GM19240 (cell line): Measurements from ENCODE around the gene AGFG2.
"Not testable (repeated sequence)": the region's sequence is repeated elsewhere in the genome, so short reads cannot be mapped to it uniquely, and the experiment has no call there.

Experiments
- DNase-seq: peaks from one replicate; pipeline ENCODE4 v3.0.0; 2011; ENCODE audit warnings: low spot score; ENCODE audit not compliant: insufficient read length

Gene AGFG2

DNA sequence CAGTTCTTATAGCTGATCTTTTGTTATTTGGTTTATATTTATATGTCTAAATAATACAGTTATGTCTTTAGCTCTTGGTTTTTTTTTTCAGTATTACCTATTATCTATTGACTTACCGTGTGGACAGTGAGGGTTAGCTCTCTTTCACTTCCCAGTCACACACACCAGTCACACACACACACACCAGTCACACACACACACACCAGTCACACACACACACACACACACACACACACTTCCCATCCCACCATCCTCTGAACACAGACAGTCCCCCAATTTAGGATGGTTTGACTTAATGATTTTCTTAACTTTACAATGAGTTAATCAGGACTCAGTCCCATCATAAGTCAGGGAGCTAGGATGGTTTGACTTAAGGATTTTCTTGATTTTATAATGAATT, 18.9 kb upstream of the AGFG2 start:
- DNase-seq = no peak

DNA sequence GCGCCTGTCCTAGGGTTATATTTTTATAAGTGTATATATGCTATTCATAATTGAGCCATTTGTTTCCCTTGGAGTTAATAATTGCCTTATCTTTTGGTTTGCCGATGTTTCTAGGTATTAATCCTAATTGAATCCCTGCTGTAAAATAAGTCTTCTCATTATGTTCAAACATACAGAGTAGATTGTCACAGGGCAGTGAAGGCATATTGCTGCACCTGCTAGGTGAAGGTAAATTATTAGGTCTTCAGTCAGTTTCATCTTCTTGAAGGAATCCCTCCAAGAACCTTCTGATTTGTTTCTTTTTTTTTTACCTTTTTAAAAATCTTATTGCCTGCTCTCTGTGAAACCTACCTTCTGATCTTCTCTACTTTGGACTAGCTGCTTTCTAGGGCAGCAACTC, 17.9 kb upstream of the AGFG2 start:
- DNase-seq = no peak

DNA sequence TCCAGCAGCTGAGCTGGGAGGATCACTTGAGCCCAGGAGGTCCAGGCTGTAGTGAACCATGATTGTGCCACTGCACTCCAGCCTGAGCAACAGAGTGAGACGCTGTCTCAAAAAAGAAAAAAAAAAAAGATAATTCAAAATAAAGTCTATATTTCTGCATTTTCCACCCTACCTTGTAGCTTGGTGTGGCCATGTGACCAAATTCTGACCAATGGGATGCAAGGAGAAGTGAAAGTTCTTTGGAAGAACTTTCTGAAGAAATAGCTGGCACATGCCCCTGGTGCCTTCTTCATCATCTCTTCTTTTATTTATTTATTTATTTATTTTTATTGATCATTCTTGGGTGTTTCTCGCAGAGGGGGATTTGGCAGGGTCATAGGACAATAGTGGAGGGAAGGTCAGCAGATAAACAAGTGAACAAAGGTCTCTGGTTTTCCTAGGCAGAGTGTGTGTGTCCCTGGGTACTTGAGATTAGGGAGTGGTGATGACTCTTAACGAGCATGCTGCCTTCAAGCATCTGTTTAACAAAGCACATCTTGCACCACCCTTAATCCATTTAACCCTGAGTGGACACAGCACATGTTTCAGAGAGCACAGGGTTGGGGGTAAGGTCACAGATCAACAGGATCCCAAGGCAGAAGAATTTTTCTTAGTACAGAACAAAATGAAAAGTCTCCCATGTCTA, 17.0 kb upstream of the AGFG2 start:
- not testable (repeated sequence) for DNase-seq

DNA sequence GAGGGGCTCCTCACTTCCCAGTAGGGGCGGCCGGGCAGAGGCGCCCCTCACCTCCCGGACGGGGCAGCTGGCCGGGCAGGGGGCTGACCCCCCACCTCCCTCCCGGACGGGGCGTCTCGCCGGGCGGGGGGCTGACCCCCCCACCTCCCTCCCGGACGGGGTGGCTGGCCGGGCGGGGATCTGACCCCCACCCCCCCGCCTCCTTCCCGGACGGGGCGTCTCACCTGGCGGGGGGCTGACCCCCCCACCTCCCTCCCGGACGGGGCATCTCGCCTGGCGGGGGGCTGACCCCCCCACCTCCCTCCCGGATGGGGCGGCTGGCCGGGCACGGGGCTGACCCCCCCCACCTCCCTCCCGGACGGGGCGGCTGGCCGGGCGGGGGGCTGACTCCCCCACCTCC, 15.8 kb upstream of the AGFG2 start:
- not testable (repeated sequence) for DNase-seq

DNA sequence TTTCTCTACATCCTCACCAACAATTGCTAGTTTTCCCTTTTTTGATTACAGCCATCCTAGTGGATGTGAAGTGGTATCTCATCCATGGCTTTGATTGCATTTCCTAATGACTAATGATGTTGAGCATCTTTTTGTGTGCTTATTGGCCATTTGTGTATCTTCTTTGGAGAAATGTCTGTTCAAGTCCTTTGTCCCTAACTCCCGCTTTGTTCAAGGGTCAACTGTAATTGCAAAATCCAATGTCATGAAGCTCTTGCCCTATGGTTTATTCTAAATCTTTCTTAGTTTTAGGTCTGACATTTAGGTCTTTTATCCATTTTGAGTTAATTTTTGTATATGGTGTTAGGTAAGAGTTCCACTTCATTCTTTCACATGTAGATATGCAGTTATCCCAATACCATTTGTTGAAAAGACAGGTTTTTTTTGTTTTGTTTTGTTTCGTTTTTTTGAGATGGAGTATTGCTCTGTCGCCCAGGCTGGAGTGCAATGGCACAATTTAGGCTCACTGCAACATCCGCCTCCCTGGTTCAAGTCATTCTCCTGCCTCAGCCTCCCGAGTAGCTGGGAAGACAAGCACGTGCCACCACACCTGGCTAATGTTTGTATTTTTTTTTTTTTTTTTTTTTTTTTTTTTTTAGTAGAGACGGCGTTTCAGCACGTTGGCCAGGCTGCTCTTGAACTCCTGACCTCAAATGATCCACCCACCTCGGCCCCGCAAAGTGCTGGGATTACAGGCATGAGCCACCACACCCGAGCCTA, 10.7 kb upstream of the AGFG2 start:
- not testable (repeated sequence) for DNase-seq

DNA sequence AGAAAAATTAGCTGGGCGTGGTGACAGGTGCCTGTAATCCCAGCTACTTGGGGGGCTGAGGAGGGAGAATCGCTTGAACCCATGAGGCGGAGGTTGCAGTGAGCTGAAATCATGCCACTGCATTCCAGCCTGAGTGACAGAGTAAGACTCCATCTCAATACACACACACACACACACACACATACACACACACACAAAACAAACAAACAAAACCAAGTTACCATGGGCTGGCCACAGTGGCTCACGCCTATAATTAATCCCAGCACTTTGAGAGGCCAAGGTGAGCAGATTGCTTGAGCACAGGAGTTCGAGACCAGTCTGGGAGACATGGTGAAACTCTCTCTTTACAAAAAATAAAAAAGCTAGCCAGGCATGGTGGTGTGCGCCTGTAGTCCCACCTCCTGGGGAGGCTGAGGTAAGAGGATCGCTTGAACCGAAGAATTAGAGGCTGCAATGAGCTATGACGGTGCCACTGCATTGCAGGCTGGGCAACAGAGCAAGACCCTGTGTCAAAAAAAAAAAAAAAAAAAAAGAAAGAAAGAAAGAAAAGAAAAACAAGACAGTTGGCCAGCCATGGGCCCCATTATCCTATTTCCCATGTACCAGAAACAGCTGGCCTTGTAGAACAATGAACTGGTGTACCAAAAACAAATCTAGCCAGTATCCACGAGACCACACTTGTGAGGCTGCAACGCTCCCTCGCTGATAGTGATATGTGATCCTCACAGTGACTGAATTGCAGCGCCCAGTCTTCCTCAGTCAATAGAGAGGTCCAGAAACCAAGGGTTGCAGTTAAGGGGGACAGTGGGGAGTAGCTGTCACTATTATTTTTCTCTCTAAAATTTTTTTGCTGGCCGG, 6.6 kb upstream of the AGFG2 start:
- no peak for DNase-seq

DNA sequence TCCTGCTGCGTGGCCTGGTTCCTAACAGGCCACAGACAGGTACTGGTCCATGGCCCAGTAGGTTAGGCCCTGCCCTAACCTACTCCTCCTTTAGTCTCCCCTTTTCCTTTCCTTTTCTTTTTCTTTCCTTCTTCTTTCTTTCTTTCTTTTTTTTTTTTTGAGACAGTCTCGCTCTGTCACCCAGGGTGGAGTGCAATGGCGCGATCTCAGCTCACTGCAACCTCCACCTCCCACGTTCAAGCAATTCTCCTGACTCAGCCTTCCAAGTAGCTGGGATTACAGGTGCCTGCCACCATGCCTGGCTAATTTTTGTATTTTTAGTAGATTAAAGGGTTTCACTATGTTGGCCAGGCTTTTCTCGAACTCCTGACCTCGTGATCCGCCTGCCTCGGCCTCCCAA, 3.0 kb upstream of the AGFG2 start:
- not testable (repeated sequence) for DNase-seq

DNA sequence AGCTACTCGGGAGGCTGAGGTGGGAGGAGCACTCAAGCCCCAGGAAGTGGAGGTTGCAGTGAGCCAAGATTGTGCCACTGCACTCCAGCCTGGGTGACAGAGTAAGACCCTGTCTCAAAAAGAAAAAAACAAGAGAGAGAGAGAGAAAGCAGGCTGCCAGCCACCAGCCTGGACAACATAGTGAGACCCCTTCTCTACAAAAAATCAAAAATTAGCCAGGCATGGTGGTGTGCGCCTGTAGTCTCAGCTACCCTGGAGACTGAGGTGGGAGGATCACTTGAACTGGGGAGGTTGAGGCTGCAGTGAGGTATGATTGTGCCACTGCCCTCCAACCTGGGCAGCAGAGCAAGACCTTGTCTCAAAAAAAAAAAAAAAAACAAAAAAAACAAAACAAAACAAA, 2.3 kb upstream of the AGFG2 start:
- not testable (repeated sequence) for DNase-seq

DNA sequence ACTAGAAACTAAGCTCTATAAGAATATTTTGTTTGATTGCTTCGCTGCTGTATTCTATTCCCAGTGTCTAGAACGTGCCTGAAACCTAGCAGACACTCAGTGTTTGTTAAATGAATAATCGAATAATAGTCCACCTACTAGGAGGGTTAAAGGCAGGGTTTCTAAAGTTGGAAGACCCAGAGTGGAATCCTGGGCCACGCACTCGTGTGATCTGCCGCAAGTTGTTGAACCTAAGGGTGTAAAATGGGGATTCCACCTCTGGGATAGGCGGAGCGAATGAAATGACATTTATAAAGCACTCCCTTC, 702 bp upstream of the AGFG2 start:
- DNase-seq = no peak

DNA sequence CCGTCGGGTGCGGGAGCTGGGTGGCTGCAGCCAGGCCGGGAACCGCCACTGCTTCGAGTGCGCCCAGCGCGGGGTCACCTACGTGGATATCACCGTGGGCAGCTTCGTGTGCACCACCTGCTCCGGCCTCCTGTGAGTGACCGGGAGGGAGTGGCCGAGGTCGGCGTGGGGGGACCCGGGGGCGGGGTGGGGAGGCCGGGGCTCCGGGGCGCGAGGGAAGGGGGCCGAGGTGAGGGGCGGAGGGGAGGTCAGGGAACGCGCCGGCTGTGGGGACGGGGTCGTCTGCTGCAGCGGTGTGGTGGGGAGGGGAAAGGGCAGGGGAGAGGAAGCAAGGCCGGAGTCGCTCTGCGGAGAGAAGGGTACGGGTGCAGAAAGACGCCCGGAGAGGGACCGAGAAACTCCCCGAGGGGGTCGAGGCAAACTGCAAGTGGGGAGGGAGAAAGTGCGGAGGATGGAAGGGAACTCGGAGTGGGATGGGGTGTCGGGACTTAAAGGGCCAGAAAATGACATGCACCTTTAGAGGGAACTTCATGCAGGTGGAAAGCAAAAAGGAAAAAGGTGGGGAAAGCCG, 518 bp downstream of the AGFG2 start:
- DNase-seq = no peak

DNA sequence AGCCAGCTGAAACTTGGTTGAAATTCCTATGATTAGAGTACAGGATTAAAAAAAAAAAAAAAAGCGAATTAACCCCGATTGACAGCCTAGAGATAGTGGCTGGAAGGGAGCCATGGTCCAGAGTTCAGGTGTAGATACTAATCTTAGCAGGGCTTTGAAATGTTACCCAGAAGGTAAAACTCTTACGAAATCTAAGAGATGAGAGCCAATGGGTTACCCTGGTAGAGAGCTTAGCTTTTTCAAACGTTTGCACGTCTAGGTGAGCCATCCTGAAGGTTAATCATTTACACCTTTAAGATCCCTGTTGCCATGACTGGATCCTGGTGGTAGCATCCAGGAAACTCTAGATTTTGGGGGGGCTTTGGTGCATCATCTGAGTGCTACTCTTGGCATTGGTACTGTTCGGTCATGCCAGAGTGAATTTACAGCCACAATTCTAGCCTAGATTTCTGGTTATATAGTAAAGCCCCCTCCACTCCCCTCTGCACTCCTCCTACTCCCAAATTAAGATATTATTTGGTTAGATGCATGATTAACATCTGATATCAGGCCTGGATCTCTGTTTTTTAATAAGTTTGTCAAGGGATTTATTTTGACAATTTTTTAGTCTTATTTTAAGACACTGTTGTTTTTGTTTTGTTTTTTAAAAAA, 1.2 kb downstream of the AGFG2 start:
- no peak for DNase-seq

DNA sequence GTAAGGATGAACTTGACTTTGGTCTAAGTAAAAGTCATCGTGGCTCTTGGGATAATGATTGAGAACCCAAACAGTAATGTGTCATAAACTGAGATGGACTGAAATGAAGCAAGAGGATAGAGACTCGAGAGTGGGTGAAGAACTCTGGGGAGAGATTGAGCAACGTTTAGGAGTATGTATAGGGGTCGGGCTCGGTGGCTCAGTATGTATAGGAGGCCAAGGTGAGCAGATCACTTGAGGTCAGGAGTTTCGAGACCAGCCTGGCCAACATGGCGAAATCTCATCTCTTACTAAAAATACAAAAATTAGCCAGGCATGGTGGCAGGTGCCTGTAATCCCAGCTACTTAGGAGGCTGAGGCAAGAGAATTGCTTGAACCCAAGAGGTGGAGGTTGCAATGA, 2.3 kb downstream of the AGFG2 start:
- DNase-seq = not testable (repeated sequence)

DNA sequence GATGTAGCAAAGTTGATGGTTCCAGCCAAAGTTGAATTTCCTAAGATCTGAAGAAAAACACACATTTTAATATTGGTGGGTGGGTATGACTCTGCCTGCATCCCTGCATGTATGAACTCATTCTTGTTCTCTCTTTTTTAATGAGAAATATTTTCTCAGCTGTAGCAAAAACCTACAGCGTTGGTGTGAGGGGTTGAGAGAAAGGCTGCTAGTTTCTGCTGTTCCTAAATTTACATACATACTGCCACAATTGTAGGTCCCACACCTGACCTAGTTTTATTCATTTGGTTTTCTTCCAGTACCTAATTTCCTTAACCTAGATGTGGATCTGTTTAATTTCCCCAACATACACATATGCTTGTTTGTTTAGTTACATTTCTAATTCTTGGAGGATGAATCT, 4.6 kb downstream of the AGFG2 start:
- no peak for DNase-seq

DNA sequence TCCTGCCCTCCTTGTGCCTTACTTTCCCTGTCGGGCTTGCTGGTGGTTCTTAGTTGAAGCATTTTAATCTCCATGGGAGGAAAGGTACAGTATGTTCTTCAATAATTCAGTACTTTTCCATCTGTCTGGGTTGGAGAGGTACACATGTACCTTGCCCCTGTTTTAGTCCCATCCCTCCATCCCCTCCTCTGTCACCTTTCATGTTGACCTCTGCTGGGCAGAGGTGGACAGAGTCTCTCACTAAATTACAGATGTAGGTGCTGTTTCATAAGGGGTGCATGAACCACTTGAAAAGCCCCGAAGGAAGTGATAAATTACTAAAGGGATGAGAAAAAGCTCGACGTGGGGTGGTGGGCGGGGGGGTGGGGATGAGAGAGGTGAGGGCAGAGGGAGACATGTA, 5.4 kb downstream of the AGFG2 start:
- no peak for DNase-seq

DNA sequence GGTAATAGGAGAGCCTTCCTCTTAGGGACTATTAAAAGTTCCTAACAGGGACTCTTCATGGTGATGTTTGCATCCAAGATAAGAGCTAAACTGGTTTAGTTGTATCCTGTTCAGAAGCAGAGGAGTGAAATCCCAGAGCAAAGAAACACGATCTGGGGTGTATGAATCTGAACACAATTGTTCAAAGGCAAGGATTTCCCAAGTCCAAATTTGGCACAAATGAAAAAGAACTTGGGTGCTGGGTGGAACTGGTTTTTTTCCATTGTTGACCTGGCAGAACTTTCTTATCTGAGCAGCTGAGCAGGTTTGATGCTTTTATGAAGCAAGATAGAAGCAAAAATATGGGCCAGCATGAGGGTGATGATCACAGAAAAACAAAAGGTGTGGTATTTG, 6.0 kb downstream of the AGFG2 start:
- DNase-seq = no peak

DNA sequence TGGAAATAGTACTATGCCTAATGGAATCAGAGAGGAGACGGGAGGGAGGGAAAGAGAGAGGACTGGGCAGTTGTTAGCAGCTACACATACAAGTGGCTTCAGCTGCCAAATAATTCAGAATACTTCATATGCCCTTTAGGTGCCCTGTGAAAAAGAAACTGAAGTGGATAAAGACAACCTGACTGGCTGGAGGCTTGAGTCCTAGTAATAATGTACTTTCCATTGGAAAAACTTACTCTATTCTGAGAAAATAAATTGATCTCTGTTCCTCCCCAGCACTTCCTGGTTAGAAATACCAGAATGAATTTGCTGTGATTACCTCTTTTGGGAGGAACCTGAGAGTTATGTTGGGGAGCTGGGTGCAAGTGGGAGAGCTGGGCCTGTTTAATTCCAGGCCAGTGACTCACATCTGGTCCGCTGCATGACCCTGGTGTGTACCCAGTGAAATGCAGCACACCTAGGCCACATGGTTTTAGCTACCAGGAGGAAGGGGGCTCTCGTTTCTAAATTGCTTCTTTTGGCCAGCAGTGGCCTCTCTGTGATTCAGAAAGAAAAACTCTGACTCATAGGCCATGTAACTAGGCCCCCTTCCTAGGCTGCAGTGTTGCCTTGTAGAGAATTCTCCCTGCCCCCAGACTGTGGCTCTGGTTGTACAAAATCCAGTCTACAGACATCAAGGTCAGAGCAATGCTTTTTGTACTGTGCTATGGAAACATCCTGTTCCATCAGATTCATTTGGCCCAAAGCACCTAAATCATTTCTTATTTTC, 6.5 kb downstream of the AGFG2 start:
- DNase-seq = no peak

DNA sequence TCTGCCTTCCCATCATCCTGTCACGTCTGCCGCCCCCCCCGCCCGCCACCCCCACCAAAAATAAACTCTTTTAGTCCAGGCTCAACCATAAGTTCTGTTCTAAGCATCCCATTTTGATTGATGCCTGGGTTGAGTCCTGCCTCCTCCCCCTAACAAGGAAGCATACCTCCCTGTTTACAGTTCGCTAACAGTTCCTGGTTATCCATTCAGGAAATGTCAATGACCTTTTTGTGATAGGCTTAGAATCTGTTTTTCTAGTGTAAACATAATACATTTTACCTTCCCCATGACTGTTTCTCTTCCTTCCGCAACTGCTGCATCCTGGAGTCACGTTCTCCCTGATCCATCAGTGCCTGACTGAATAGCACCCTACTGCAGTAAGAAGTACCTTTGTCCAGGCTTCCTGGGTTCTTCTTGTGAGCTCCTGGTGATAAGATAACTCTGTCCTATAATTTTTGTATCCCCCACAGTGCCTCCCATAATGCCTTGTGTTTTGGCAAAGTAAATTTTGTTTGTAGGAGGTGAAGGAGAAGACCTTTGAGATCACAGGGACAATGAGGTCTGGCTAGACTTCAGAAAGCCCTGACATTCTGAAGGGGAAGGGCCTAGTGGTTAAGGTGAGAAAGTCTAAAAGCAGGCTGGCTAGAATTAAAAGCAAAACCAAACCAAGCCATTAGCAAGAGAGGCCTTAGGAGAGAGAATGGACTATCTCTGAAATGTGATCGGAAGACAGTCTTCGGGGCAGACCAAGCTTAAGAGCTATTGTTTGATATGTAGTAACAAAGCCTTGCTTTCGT, 7.3 kb downstream of the AGFG2 start:
- no peak for DNase-seq

DNA sequence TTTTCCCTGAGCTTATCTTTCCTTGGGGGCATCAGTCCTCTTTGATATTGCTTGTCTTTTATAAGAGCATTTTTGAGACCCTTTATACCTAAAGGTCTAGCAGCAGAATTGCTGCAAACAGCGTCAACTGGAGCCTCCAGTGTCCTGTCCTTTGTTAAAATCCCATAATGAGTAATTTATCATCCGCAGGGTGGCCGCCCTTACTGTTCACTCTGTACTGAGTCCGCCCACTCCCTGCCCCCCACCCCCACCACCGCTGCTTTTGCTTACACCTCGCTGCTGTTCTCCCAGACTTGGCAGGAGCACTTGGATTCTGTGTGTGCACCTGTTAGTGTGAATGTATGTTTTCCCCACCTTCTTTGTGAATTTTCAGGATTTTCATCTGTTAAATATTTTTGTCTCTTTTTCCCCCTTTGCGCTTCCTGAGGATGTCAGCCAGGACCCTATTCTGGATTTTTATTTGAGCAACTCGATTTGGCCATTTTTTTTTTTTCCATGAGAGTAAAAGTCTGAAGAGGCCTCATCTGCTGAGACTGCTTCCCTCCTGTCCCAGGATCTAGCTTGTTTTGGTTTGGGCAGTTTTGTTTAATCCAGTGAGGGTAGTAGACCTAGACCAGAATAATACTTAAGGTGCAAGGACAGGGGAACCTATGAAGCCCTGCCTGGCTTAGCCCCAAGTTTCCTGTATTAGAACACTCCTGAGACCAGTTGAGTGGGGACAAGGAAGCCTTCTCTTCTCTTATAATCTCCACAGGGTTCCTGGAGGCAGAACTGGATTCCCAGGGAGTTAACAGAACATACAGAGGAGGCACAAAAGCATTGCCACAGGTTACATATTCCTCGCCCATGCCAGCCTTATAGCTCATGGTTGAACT, 8.2 kb downstream of the AGFG2 start:
- DNase-seq = no peak

DNA sequence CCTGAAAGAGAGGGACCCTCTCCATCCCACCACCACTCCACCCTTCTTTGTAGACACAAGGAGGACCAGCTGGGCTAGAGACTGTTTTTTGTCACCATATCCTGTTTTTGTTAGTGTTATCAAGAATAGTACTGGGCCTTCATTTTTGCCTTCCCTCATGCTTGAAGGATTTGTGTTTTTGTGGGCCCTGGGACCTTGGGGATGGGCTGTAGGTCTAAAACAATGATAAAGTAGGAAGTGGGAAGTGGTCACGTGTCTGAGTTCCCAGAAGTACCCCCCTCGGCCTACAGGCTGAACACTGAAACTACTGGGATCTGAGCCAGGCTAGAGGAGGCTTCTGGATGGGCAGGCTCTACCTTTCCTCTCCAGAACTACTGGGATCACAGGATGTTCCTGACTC, 8.9 kb downstream of the AGFG2 start:
- no peak for DNase-seq
